H1 (cell line): ENCODE data around the gene ABCC2. TPM values are rescaled to one million over a fixed set of nuclear protein-coding genes. Genes with fewer than 3 reads are reported as not detected.

Source experiments
- CTCF ChIA-PET: fragments of 300-600 bp; sonication (Branson Sonifier 250); formaldehyde crosslinking; loops from one replicate; lab custom pipeline; 2021; ENCODE audit not compliant: partially characterized antibody; lab: Charles Lee
- POLR2A ChIA-PET: fragments of 300-600 bp; sonication (Branson Sonifier 250); formaldehyde crosslinking; loops from one replicate; lab custom pipeline; 2021; ENCODE audit warnings: inconsistent platforms; ENCODE audit not compliant: partially characterized antibody; lab: Charles Lee
- DNase-seq, 2 experiments: peaks; one replicate each; pipeline versions ENCODE4 v3.0.0 to v3.0.0-alpha.2; 2010 to 2022; ENCODE audit warnings: low spot score in 2 of 2, low read depth in 1 of 2, mixed read lengths in 1 of 2
- FAIRE-seq: peaks from 2 replicates; lab custom pipeline; 2011; peaks lifted over from hg19 to GRCh38; lab: Jason Lieb, UNC
- H2AFZ ChIP-seq: 2 replicates; pipeline ENCODE4 v1.8.1; 2012; ENCODE audit warnings: low read length, inconsistent platforms
- H2AK5ac ChIP-seq: 2 replicates; pipeline ENCODE4 v1.6.1; 2013; ENCODE audit warnings: low read depth, low read length
- H2BK120ac ChIP-seq: replicated peaks from 2 replicates; pipeline ENCODE3; 2013; ENCODE audit warnings: low read depth, low read length, inconsistent platforms
- H2BK12ac ChIP-seq: 2 replicates; pipeline ENCODE4 v1.6.1; 2013; ENCODE audit warnings: low read depth, low read length
- H2BK15ac ChIP-seq: 2 replicates; pipeline ENCODE4 v1.6.1; 2013; ENCODE audit warnings: low read length
- H2BK20ac ChIP-seq: 2 replicates; pipeline ENCODE4 v1.6.1; 2013; ENCODE audit warnings: low read length
- H2BK5ac ChIP-seq: 2 replicates; pipeline ENCODE4 v1.6.1; 2013; ENCODE audit warnings: low read depth, low read length
- H3K14ac ChIP-seq: 2 replicates; pipeline ENCODE4 v1.6.1; 2013; ENCODE audit warnings: inconsistent platforms; ENCODE audit not compliant: insufficient read length
- H3K18ac ChIP-seq: 2 replicates; pipeline ENCODE4 v1.6.1; 2013; ENCODE audit warnings: low read length; ENCODE audit errors: extremely low read depth
- H3K23ac ChIP-seq: 2 replicates; pipeline ENCODE4 v1.6.1; 2013; ENCODE audit warnings: inconsistent platforms; ENCODE audit not compliant: insufficient read length
- H3K23me2 ChIP-seq: 2 replicates; pipeline ENCODE4 v1.6.1; 2013; ENCODE audit warnings: low read depth, low read length
- H3K27ac ChIP-seq: 2 replicates; pipeline ENCODE4 v1.6.1; 2011; ENCODE audit warnings: low read depth, low read length, inconsistent platforms
- H3K27me3 ChIP-seq, 4 experiments: replicated peaks in 1 of 4; 1 replicate in 1 of 4; 2 replicates in 3 of 4; pipeline versions ENCODE4 v1.6.1 to v1.8.1; 2011 to 2013; ENCODE audit warnings: low read length in 3 of 4, mild to moderate bottlenecking in 3 of 4, inconsistent platforms in 2 of 4, mixed read lengths in 2 of 4, moderate library complexity in 1 of 4; ENCODE audit not compliant: control insufficient read depth in 3 of 4, insufficient read depth in 3 of 4; ENCODE audit errors: extremely low read depth in 1 of 4
- H3K36me3 ChIP-seq, 4 experiments: 2 replicates each; pipeline versions ENCODE4 v1.6.1 to v1.8.1; 2011 to 2013; ENCODE audit warnings: mild to moderate bottlenecking in 4 of 4, low read length in 3 of 4, moderate library complexity in 2 of 4, control low read depth in 1 of 4, inconsistent platforms in 1 of 4; ENCODE audit not compliant: insufficient read depth in 4 of 4, control insufficient read depth in 2 of 4
- H3K4ac ChIP-seq: replicated peaks from 2 replicates; pipeline ENCODE3; 2013; ENCODE audit warnings: low read length, low read depth, mixed read lengths, inconsistent platforms; ENCODE audit not compliant: insufficient read length
- H3K4me1 ChIP-seq, 4 experiments: replicated peaks in 1 of 4; 1 replicate in 1 of 4; 2 replicates in 3 of 4; pipeline versions ENCODE4 v1.6.1 to v1.8.1; 2011 to 2013; ENCODE audit warnings: low read length in 3 of 4, inconsistent platforms in 2 of 4, mixed read lengths in 1 of 4; ENCODE audit not compliant: insufficient read depth in 4 of 4, control insufficient read depth in 3 of 4
- H3K4me2 ChIP-seq, 2 experiments: 2 replicates each; pipeline versions ENCODE4 v1.6.1 to v1.8.1; 2011 to 2013; ENCODE audit warnings: low read depth in 2 of 2, low read length in 2 of 2, control low read depth in 1 of 2, inconsistent platforms in 1 of 2, mild to moderate bottlenecking in 1 of 2; ENCODE audit not compliant: insufficient read depth in 1 of 2
- H3K4me3 ChIP-seq, 4 experiments: fragments of 200-600, 300-600 bp in 1 of 4; sonication (generic), shearing (Covaris generic), sonication (Bioruptor Twin) in 1 of 4; 2 replicates each; pipeline versions ENCODE4 v1.5.1 to v1.8.1; 2011 to 2016; ENCODE audit warnings: low read length in 4 of 4, low read depth in 3 of 4, control low read depth in 2 of 4, inconsistent platforms in 2 of 4, mild to moderate bottlenecking in 2 of 4, mixed read lengths in 1 of 4, moderate library complexity in 1 of 4; ENCODE audit not compliant: insufficient read depth in 2 of 4; ENCODE audit errors: extremely low read depth in 1 of 4
- H3K56ac ChIP-seq: replicated peaks from 2 replicates; pipeline ENCODE3; 2013; ENCODE audit warnings: low read depth, mild to moderate bottlenecking, mixed read lengths, low read length, inconsistent platforms; ENCODE audit not compliant: insufficient read length
- H3K79me1 ChIP-seq: 2 replicates; pipeline ENCODE4 v1.6.1; 2013; ENCODE audit warnings: low read depth, low read length, control low read depth
- H3K79me2 ChIP-seq, 2 experiments: 2 replicates each; pipeline versions ENCODE4 v1.6.1 to v1.8.1; 2012 to 2013; ENCODE audit warnings: low read length in 2 of 2, mild to moderate bottlenecking in 2 of 2, inconsistent platforms in 1 of 2; ENCODE audit not compliant: insufficient read depth in 2 of 2, control insufficient read depth in 1 of 2
- H3K9ac ChIP-seq, 4 experiments: replicated peaks in 1 of 4; 1 replicate in 1 of 4; 2 replicates in 3 of 4; pipeline versions ENCODE4 v1.6.1 to v1.8.1; 2011 to 2013; ENCODE audit warnings: low read depth in 3 of 4, low read length in 3 of 4, control low read depth in 2 of 4, mild to moderate bottlenecking in 2 of 4, moderate library complexity in 2 of 4, inconsistent platforms in 1 of 4; ENCODE audit errors: extremely low read depth in 1 of 4
- H3K9me3 ChIP-seq, 2 experiments: 2 replicates each; pipeline versions ENCODE4 v1.6.1 to v1.8.1; 2012 to 2013; ENCODE audit warnings: mild to moderate bottlenecking in 2 of 2, moderate library complexity in 2 of 2, control low read depth in 1 of 2, inconsistent platforms in 1 of 2, low read depth in 1 of 2, low read length in 1 of 2, mixed read lengths in 1 of 2; ENCODE audit not compliant: insufficient read depth in 2 of 2
- H4K20me1 ChIP-seq, 2 experiments: replicated peaks in 1 of 2; 2 replicates each; pipeline versions ENCODE3 to v1.8.1; 2011 to 2013; ENCODE audit warnings: inconsistent platforms in 2 of 2, low read length in 2 of 2, mild to moderate bottlenecking in 1 of 2; ENCODE audit not compliant: insufficient read depth in 2 of 2, control insufficient read depth in 1 of 2
- H4K5ac ChIP-seq: 2 replicates; pipeline ENCODE4 v1.6.1; 2013; ENCODE audit warnings: low read length, low read depth, mixed read lengths, inconsistent platforms; ENCODE audit not compliant: insufficient read length
- H4K8ac ChIP-seq: 2 replicates; pipeline ENCODE4 v1.8.0; 2013; ENCODE audit warnings: mild to moderate bottlenecking, moderate library complexity, low read length, inconsistent platforms; ENCODE audit not compliant: insufficient read depth; ENCODE audit errors: extremely low read depth
- H4K91ac ChIP-seq: replicated peaks from 2 replicates; pipeline ENCODE3; 2013; ENCODE audit warnings: low read length, mixed read lengths, inconsistent platforms; ENCODE audit not compliant: insufficient read length
- ATF2 ChIP-seq: IDR thresholded peaks from 2 replicates; pipeline ENCODE4 v1.6.1; 2012; ENCODE audit warnings: low read length, inconsistent platforms
- ATF3 ChIP-seq: IDR thresholded peaks from 2 replicates; pipeline ENCODE4 v1.6.1; 2011; ENCODE audit warnings: low read depth, mild to moderate bottlenecking, low read length; ENCODE audit not compliant: insufficient read depth
- CEBPB ChIP-seq: IDR thresholded peaks from 2 replicates; pipeline ENCODE4 v1.6.1; 2012; ENCODE audit warnings: low read depth, low read length
- GTF2F1 ChIP-seq: IDR thresholded peaks from 2 replicates; pipeline ENCODE4 v1.6.1; 2012; ENCODE audit warnings: low read depth, low read length, improper control_type of control experiment, borderline replicate concordance
- MAX ChIP-seq: IDR thresholded peaks from 2 replicates; pipeline ENCODE4 v1.6.1; 2012; ENCODE audit warnings: inconsistent platforms
- RBBP5 ChIP-seq: IDR thresholded peaks from 2 replicates; pipeline ENCODE4 v1.7.1; 2012; ENCODE audit warnings: low read depth, mild to moderate bottlenecking, inconsistent platforms, low read length, moderate library complexity, borderline replicate concordance
- SP2 ChIP-seq: IDR thresholded peaks from 2 replicates; pipeline ENCODE4 v1.6.1; 2012; ENCODE audit warnings: mild to moderate bottlenecking, low read length, inconsistent platforms
- SRF ChIP-seq: IDR thresholded peaks from 2 replicates; pipeline ENCODE4 v1.6.1; 2011; ENCODE audit warnings: mild to moderate bottlenecking, low read depth, low read length, moderate library complexity
- TAF1 ChIP-seq: IDR thresholded peaks from 2 replicates; pipeline ENCODE4 v1.6.1; 2011; ENCODE audit warnings: mild to moderate bottlenecking, low read depth, low read length
- TEAD4 ChIP-seq: IDR thresholded peaks from 2 replicates; pipeline ENCODE4 v1.6.1; 2012; ENCODE audit warnings: low read depth, low read length, inconsistent platforms, mixed read lengths
- WGBS, 2 experiments: shearing (Covaris generic) in 1 of 2; methylation state at CpG; one replicate each; pipeline versions ENCODE4 v1.1.6 to v1.1.7; 2013 to 2015; ENCODE audit warnings: low lambda C conversion rate in 2 of 2, mixed read lengths in 2 of 2, inconsistent platforms in 1 of 2, low coverage in 1 of 2, missing lambda C conversion rate in 1 of 2; ENCODE audit not compliant: insufficient replicate concordance in 2 of 2, insufficient coverage in 1 of 2, insufficient read length in 1 of 2; ENCODE audit errors: extremely low coverage in 1 of 2, missing lambda C conversion rate in 1 of 2; 5-methylcytosine and 5-hydroxymethylcytosine counted together
- polyA plus RNA-seq, 7 experiments: library from polyadenylated mRNA; depleted of rRNA in 3 of 7; stranded (reverse) in 5 of 7; unstranded in 2 of 7; fragments of >200 nt in 5 of 7; fragments of 200-250 nt in 2 of 7; gene quantifications; 1 replicate in 5 of 7; 2 replicates in 1 of 7; 4 replicates in 1 of 7; pipeline versions ENCODE4 v1.2.1 to v1.2.3, GENCODE V29; 2011 to 2013; ENCODE audit warnings: missing spikeins in 2 of 7, mixed read lengths in 2 of 7
- total RNA-seq: library from RNA; stranded (reverse); fragmentation: NEBNext Ultra II Directional; extraction: Animal tissue kit (Norgen Biotek cat#: 25700); gene quantifications from 2 replicates; pipeline ENCODE4 v1.2.1, GENCODE V29; 2021

The ABCC2 gene
- total and polyA plus RNA-seq, 2 of the 8 experiments (the other 6 are each of a cell fraction or from before 2014, with no cell fraction given): 0.74 to 1.1 TPM

GRCh38 chr10:99760321-99760720 lies 22.1 kb upstream of the ABCC2 start:
- no peak overlapping the region for H4K8ac ChIP-seq
- H2BK15ac ChIP-seq: no peak overlapping the region
- no peak overlapping the region for H2BK12ac ChIP-seq
- no peak overlapping the region for H2BK120ac ChIP-seq
- H4K20me1 ChIP-seq: no peaks in the 10 kb centered on the region
- FAIRE-seq (no peak), DNase-seq (no peak)
- TF ChIP-seq TEAD4: no peak
- no peak for TF ChIP-seq MAX
- no peak for TF ChIP-seq RBBP5
- no peak for TF ChIP-seq ATF2
- TF ChIP-seq SRF: no peak
- no peak for TF ChIP-seq TAF1
- no peak for TF ChIP-seq GTF2F1
- TF ChIP-seq SP2: no peak
- TF ChIP-seq ATF3: no peak
- TF ChIP-seq CEBPB: no peak
- H3K23ac ChIP-seq: no peak overlapping the region
- no peaks in the 10 kb centered on the region for H3K4me1 ChIP-seq
- no peaks in the 10 kb centered on the region for H3K79me2 ChIP-seq
- 82% methylated on average over 1 of the region's 1 CpG; no CpG with 5 or more reads in 1 of the 2 experiments for WGBS, 2 experiments
- no peak overlapping the region for H3K4me3 ChIP-seq
- no peaks in the 10 kb centered on the region for H3K79me1 ChIP-seq
- no peak overlapping the region for H3K9ac ChIP-seq
- POLR2A ChIA-PET: no interaction called here
- peaks cover 2 to 24% (median 11%) of the 10 kb centered on the region in 4 experiments; a peak in 5 of 8 replicates for H3K36me3 ChIP-seq
- H2AK5ac ChIP-seq: no peak overlapping the region
- no peak overlapping the region for H3K18ac ChIP-seq
- no peak overlapping the region for H3K14ac ChIP-seq
- H3K4ac ChIP-seq: no peak overlapping the region
- no peak overlapping the region for H3K27ac ChIP-seq
- H2BK20ac ChIP-seq: no peak overlapping the region
- no peak overlapping the region for H3K4me2 ChIP-seq
- no peaks in the 10 kb centered on the region for H3K27me3 ChIP-seq
- H4K5ac ChIP-seq: no peak overlapping the region
- H2AFZ ChIP-seq: no peak overlapping the region
- H3K56ac ChIP-seq: no peak overlapping the region
- H4K91ac ChIP-seq: no peak overlapping the region
- no peaks in the 10 kb centered on the region for H3K9me3 ChIP-seq
- CTCF ChIA-PET: no interaction called here
- no peaks in the 10 kb centered on the region for H3K23me2 ChIP-seq
- H2BK5ac ChIP-seq: no peak overlapping the region
